Esophagus squamous epithelium (tissue), 4 donors: ENCODE data around the gene KCNJ4.

ENCODE experiments used
- CTCF ChIP-seq, 6 experiments: fragments of 450-650 bp in 4 of 6; fragments of 200-600 bp in 2 of 6; sonication (generic) in 2 of 6; IDR thresholded peaks; one replicate each; pipeline ENCODE4 v1.5.1; 2016 to 2019; ENCODE audit warnings: antibody characterized with exemption in 6 of 6, mild to moderate bottlenecking in 4 of 6, moderate library complexity in 4 of 6
- POLR2A ChIP-seq, 4 donors: fragments of 450-650 bp; IDR thresholded peaks; one replicate each; pipeline ENCODE4 v1.6.1; 2017; ENCODE audit warnings: antibody characterized with exemption in 4 of 4, mild to moderate bottlenecking in 4 of 4, moderate library complexity in 3 of 4

DNA sequence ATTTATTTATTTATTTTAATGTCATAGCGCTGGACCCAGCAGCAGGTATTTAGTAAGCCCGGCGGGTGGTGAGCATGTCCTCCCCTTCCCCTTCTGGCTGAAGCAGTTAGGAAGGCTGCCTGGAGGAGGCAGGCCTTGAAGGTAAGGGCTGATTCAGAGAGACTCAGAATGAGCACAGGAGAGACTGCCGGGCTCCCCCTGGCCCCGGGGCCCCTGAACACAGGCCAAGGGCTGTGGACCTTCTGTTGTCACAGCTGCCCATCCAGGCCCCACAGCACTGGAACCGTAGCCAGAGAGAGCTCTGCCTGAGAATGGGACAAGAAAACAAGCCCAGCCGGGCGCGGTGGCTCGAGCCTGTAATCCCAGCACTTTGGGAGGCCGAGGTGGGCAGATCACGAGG is 52.8 kb downstream of the KCNJ4 start:
- TF ChIP-seq POLR2A (IDR thresholded peaks at IDR 0.05) (no peak), CTCF (IDR thresholded peaks at IDR 0.05) (no peak)
